Activated naive CD4-positive, alpha-beta T cell treated with anti-CD3 and anti-CD28 coated beads, Interleukin-2, amount 10 ng/mL, durations not matched to agents 7 days and 5 days (primary cell): ENCODE measurements around the gene ARHGAP24.
"Not testable (repeated sequence)": the region's sequence is repeated elsewhere in the genome, so short reads cannot be mapped to it uniquely, and the experiment has no call there.

ENCODE experiments used
- CTCF ChIA-PET: fragments of 350-600 bp; sonication (Branson Sonifier 250); formaldehyde crosslinking; loops from one replicate; lab custom pipeline; 2021; ENCODE audit warnings: antibody characterized with exemption; lab: Charles Lee
- DNase-seq: peaks from one replicate; pipeline ENCODE4 v3.0.0-alpha.2; 2020
- H3K27ac Mint-ChIP-seq: one replicate; pipeline ENCODE4 v1.8.0; 2021; ENCODE audit warnings: mild to moderate bottlenecking, moderate library complexity, mixed read lengths
- H3K27me3 Mint-ChIP-seq: one replicate; pipeline ENCODE4 v1.8.0; 2021; ENCODE audit warnings: mild to moderate bottlenecking, mixed read lengths
- H3K36me3 Mint-ChIP-seq: one replicate; pipeline ENCODE4 v1.8.0; 2021; ENCODE audit warnings: mixed read lengths
- H3K4me1 Mint-ChIP-seq: one replicate; pipeline ENCODE4 v1.8.0; 2021; ENCODE audit warnings: mixed read lengths
- H3K4me3 Mint-ChIP-seq: one replicate; pipeline ENCODE4 v1.8.0; 2021; ENCODE audit warnings: mild to moderate bottlenecking, moderate library complexity, mixed read lengths
- H3K9me3 Mint-ChIP-seq: one replicate; pipeline ENCODE4 v1.8.0; 2021; ENCODE audit warnings: mixed read lengths

ARHGAP24 gene

GRCh38 chr4:85496933-85497332 is 22.0 kb downstream of the ARHGAP24 start:
- H3K4me1 Mint-ChIP-seq, result no peaks in the 10 kb centered on the region
- peaks cover 1% of the 10 kb centered on the region for H3K9me3 Mint-ChIP-seq
- no peak overlapping the region for H3K4me3 Mint-ChIP-seq
- no peaks in the 10 kb centered on the region for H3K27me3 Mint-ChIP-seq
- no peak overlapping the region for H3K27ac Mint-ChIP-seq
- no peak for DNase-seq
- no peaks in the 10 kb centered on the region for H3K36me3 Mint-ChIP-seq
- CTCF ChIA-PET, result no interaction called here

- no peak for DNase-seq
- H3K36me3 Mint-ChIP-seq, result no peaks in the 10 kb centered on the region
- H3K27me3 Mint-ChIP-seq, result no peaks in the 10 kb centered on the region
- CTCF ChIA-PET, result no interaction called here
- H3K9me3 Mint-ChIP-seq, result peaks cover 1% of the 10 kb centered on the region
- H3K27ac Mint-ChIP-seq, result no peak overlapping the region
- no peaks in the 10 kb centered on the region for H3K4me1 Mint-ChIP-seq
- no peak overlapping the region for H3K4me3 Mint-ChIP-seq
These were observed 23.3 kb downstream of the ARHGAP24 start for GRCh38 chr4:85498068-85498733.

- Mint-ChIP-seq H3K27me3 (no peaks in the 10 kb centered on the region), H3K4me1 (no peaks in the 10 kb centered on the region), H3K36me3 (no peaks in the 10 kb centered on the region), H3K4me3 (no peak overlapping the region), H3K9me3 (peaks cover 4% of the 10 kb centered on the region), H3K27ac (no peak overlapping the region)
- CTCF ChIA-PET, result no interaction called here
- no peak for DNase-seq
These were observed 24.6 kb downstream of the ARHGAP24 start for GRCh38 chr4:85499573-85499972.

DNA sequence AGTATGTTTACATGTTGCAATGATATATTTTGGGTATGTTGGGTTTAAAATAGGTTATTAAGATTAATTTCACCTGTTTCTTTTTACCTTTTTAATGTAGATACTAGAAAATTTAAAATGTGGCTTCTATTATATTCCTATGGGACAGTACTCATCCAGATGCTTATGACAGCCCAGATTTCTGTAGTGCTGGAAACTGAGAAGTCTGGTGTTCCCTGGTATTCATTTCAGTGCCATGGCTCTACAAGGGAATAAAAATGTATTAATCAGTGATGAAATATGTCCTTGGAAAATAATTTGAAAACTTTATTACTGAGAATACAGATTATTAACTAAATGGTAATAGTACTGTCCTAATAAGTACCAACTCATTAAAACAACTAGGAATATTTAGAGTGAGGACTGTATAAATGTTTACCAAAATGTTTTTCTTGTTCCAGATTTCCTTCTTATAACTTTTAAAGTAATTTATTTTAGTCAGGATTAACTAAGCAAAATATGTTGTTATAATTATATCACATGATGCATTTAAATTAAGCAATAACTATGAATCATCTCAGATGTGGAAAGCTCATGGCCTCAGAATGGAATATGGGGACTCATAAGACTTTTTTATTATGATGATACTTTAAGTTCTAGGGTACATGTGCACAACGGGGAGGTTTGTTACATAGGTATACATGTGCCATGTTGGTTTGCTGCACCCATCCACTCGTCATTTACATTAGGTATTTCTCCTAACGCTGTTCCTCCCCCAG is 25.3 kb downstream of the ARHGAP24 start:
- H3K9me3 Mint-ChIP-seq, result peaks cover 3% of the 10 kb centered on the region
- no peak for DNase-seq
- CTCF ChIA-PET, result no interaction called here
- no peaks in the 10 kb centered on the region for H3K36me3 Mint-ChIP-seq
- H3K27ac Mint-ChIP-seq, result no peak overlapping the region
- H3K4me3 Mint-ChIP-seq, result no peak overlapping the region
- H3K27me3 Mint-ChIP-seq, result no peaks in the 10 kb centered on the region
- H3K4me1 Mint-ChIP-seq, result no peaks in the 10 kb centered on the region

DNA sequence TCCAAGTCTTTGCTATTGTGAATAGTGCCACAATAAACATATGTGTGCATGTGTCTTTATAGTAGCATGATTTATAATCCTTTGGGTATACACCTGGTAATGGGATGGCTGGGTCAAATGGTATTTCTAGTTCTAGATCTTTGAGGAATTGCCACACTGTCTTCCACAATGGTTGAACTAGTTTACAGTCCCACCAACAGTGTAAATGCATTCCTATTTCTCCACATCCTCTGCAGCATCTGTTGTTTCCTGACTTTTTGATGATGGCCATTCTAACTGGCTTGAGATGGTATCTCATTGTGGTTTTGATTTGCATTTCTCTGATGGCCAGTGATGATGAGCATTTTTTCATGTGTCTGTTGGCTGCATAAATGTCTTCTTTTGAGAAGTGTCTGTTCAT is 26.2 kb downstream of the ARHGAP24 start:
- H3K27ac Mint-ChIP-seq, H3K27me3 Mint-ChIP-seq, H3K9me3 Mint-ChIP-seq, DNase-seq, CTCF ChIA-PET, H3K4me3 Mint-ChIP-seq, H3K4me1 Mint-ChIP-seq, H3K36me3 Mint-ChIP-seq: not testable (repeated sequence)

GRCh38 chr4:85508654-85509053 is 33.7 kb downstream of the ARHGAP24 start:
- Mint-ChIP-seq H3K4me3 (no peak overlapping the region), H3K36me3 (no peaks in the 10 kb centered on the region), H3K9me3 (peaks cover 3% of the 10 kb centered on the region), H3K27ac (no peak overlapping the region), H3K27me3 (no peaks in the 10 kb centered on the region), H3K4me1 (no peaks in the 10 kb centered on the region)
- CTCF ChIA-PET, result no interaction called here
- DNase-seq, result no peak

- CTCF ChIA-PET, result no interaction called here
- H3K36me3 Mint-ChIP-seq, result no peaks in the 10 kb centered on the region
- H3K27me3 Mint-ChIP-seq, result no peaks in the 10 kb centered on the region
- no peaks in the 10 kb centered on the region for H3K4me1 Mint-ChIP-seq
- H3K4me3 Mint-ChIP-seq, result no peak overlapping the region
- H3K9me3 Mint-ChIP-seq, result no peaks in the 10 kb centered on the region
- DNase-seq, result no peak
- H3K27ac Mint-ChIP-seq, result no peak overlapping the region
These were observed 35.1 kb downstream of the ARHGAP24 start for GRCh38 chr4:85509882-85510631.

DNA sequence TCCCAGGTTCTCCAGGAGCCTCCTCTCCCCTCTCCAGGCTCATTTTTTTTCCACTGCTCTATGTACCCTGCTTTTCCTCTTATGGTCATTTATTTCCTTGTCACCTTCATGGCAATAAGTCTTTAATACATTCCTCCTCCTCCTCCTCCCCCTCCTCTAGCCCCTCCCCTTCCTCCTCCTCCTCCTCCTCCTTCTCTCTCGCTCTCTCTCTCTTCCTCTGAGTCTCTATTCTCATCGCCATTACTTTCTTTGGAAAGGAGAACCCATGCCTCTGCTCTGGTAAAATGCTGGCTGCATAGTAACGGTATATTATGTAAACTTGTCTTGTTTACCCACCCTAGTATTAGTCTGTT is 35.7 kb downstream of the ARHGAP24 start:
- Mint-ChIP-seq H3K4me3 (no peak overlapping the region), H3K27me3 (no peaks in the 10 kb centered on the region), H3K36me3 (no peaks in the 10 kb centered on the region), H3K27ac (no peak overlapping the region), H3K9me3 (no peaks in the 10 kb centered on the region), H3K4me1 (no peaks in the 10 kb centered on the region)
- DNase-seq, result no peak
- CTCF ChIA-PET, result no interaction called here

DNA sequence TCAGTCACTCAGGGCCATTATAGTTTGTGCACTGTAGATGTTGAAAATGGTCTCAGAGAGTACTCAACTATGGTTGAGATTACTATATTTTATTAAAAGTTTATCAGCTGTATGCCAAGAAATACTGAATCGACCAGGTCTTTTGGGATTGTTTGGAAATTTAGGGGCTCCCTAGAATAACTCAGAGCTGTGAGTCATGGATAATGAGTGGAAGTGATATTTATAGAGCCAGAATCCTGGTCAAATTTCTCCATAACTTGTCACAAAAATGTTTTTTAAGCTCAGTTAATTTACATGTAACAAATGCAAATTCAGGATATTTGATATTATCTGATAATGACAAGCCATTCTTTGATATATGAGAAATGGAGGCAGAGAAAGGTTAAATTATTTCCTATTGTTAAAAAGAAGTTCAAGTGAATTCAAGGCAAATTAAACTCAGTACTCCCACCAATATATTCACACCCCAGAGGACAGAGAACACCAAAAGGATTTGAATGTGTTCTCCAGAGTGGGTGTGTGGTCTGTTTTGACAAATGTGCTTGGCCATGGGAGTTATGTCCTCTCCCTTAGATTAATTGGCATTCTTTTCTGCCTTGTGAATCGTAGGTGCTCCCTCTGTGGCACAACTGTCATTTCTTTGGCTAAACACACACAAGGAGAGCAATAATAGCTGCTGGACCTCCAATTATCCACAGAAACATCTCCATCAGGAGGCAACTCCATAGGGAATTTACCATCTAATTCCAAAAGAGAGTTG is 37.7 kb downstream of the ARHGAP24 start:
- Mint-ChIP-seq H3K36me3 (no peaks in the 10 kb centered on the region), H3K4me1 (no peaks in the 10 kb centered on the region), H3K27ac (no peak overlapping the region), H3K9me3 (no peaks in the 10 kb centered on the region), H3K4me3 (no peak overlapping the region), H3K27me3 (no peaks in the 10 kb centered on the region)
- CTCF ChIA-PET, result no interaction called here
- no peak for DNase-seq

- H3K4me3 Mint-ChIP-seq, result no peak overlapping the region
These were observed 39.2 kb downstream of the ARHGAP24 start for GRCh38 chr4:85514117-85514516.

DNA sequence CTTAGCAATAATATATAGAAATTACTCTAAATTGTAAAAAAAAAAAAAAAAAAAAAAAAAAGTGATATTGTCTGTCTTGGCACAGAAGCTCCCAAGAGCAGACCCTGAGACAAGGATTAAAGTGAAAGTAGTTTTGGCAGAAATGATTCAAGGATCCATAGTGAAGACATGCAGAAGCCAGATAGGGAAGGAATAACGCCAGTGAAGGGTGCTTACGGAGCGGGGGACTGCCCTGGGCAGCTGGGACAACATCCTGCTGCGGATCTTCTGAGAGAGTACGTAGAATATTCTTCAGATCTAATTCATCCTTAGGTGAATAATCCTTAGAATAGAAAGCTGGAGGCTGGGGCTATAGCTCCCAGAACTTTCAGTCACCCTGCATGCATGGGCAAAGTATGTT is 39.8 kb downstream of the ARHGAP24 start:
- Mint-ChIP-seq H3K27me3 (no peaks in the 10 kb centered on the region), H3K4me1 (no peaks in the 10 kb centered on the region), H3K4me3 (no peak overlapping the region), H3K27ac (no peak overlapping the region), H3K9me3 (no peaks in the 10 kb centered on the region), H3K36me3 (no peaks in the 10 kb centered on the region)
- CTCF ChIA-PET, result interaction anchor here (0.7 kb wide), 1 partner anchor 48 kb away, joined by 3 read pairs; no protein-coding TSS in a partner anchor
- DNase-seq, result no peak

More at GRCh38 chr4:85514117-85514516, 39.2 kb downstream of the ARHGAP24 start:
- H3K9me3 Mint-ChIP-seq, result no peaks in the 10 kb centered on the region
- no peaks in the 10 kb centered on the region for H3K4me1 Mint-ChIP-seq
- no peak for DNase-seq
- CTCF ChIA-PET, result no interaction called here
- no peak overlapping the region for H3K27ac Mint-ChIP-seq
- no peaks in the 10 kb centered on the region for H3K36me3 Mint-ChIP-seq
- H3K27me3 Mint-ChIP-seq, result no peaks in the 10 kb centered on the region

- no peaks in the 10 kb centered on the region for H3K36me3 Mint-ChIP-seq
- H3K27me3 Mint-ChIP-seq, result no peaks in the 10 kb centered on the region
- H3K4me3 Mint-ChIP-seq, result no peak overlapping the region
- no peak for DNase-seq
- H3K9me3 Mint-ChIP-seq, result no peaks in the 10 kb centered on the region
- CTCF ChIA-PET, result no interaction called here
- H3K27ac Mint-ChIP-seq, result no peak overlapping the region
- no peaks in the 10 kb centered on the region for H3K4me1 Mint-ChIP-seq
These were observed 40.8 kb downstream of the ARHGAP24 start for GRCh38 chr4:85515701-85516100.

DNA sequence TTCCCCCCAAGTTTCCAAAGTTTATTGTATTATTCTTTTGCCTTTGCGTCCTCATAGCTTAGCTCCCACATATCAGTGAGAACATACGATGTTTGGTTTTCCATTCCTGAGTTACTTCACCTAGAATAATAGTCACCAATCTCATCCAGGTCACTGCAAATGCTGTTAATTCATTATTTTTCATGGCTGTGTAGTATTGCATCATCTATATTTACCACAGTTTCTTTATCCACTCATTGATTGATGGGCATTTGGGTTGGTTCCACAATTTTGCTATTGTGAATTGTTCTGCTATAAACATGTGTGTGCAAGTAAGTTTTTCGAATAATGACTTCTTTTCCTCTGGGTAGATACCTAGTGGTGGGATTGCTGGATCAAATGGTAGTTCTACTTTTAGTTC is 43.6 kb downstream of the ARHGAP24 start:
- H3K4me1 Mint-ChIP-seq, CTCF ChIA-PET, H3K27me3 Mint-ChIP-seq, H3K9me3 Mint-ChIP-seq, DNase-seq, H3K36me3 Mint-ChIP-seq, H3K27ac Mint-ChIP-seq, H3K4me3 Mint-ChIP-seq: not testable (repeated sequence)
